ENCODE data around the gene PPFIBP1. TPM values are rescaled to one million over a fixed set of nuclear protein-coding genes. Genes with fewer than 3 reads are reported as not detected.
"Not testable (repeated sequence)": the region's sequence is repeated elsewhere in the genome, so short reads cannot be mapped to it uniquely, and the experiment has no call there.

PPFIBP1 gene
- total RNA-seq, 6 donors from 2014 or later = 67.5 to 129 (median 101) TPM

GRCh38 chr12:27577688-27578087 lies 53.7 kb downstream of the PPFIBP1 start:
- ATAC-seq (ENCODE audit: low FRiP score in 2 of 2) = no peak
- WGBS, 2 donors = 61 to 63% methylated on average over 4 of the region's 4 CpGs
- TF ChIP-seq POLR2A (IDR thresholded peaks at IDR 0.05) (no peak), EP300 (IDR thresholded peaks at IDR 0.05) (no peak), POLR2AphosphoS5 (IDR thresholded peaks at IDR 0.05) (no peak)
- TF ChIP-seq, protein P1, sequence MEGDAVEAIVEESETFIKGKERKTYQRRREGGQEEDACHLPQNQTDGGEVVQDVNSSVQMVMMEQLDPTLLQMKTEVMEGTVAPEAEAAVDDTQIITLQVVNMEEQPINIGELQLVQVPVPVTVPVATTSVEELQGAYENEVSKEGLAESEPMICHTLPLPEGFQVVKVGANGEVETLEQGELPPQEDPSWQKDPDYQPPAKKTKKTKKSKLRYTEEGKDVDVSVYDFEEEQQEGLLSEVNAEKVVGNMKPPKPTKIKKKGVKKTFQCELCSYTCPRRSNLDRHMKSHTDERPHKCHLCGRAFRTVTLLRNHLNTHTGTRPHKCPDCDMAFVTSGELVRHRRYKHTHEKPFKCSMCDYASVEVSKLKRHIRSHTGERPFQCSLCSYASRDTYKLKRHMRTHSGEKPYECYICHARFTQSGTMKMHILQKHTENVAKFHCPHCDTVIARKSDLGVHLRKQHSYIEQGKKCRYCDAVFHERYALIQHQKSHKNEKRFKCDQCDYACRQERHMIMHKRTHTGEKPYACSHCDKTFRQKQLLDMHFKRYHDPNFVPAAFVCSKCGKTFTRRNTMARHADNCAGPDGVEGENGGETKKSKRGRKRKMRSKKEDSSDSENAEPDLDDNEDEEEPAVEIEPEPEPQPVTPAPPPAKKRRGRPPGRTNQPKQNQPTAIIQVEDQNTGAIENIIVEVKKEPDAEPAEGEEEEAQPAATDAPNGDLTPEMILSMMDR (IDR thresholded peaks at IDR 0.05) = no peak
- no peak for DNase-seq
- Histone ChIP-seq H3K27me3 (no peaks in the 10 kb centered on the region), H3K27ac (peak overlapping the region in 2 of 4 donors; percentile 49 to 64), H3K36me3 (peaks cover 0 to 6% (median 0%) of the 10 kb centered on the region in 4 donors), H3K4me3 (no peak overlapping the region), H3K9me3 (no peaks in the 10 kb centered on the region), H3K4me1 (peaks cover 23 to 66% (median 25%) of the 10 kb centered on the region in 4 donors)

GRCh38 chr12:27578689-27579372 lies 54.8 kb downstream of the PPFIBP1 start:
- H3K27ac ChIP-seq = peak overlapping the region in 3 of 4 donors; percentile 56 to 64 (median 60)
- H3K36me3 ChIP-seq = peaks cover 0 to 6% (median 0%) of the 10 kb centered on the region in 4 donors
- H3K4me3 ChIP-seq = no peak overlapping the region
- peaks cover 21 to 66% (median 28%) of the 10 kb centered on the region in 4 donors for H3K4me1 ChIP-seq
- 70 to 72% methylated on average over 7 of the region's 7 CpGs for WGBS, 2 donors
- no peak for DNase-seq
- peak in 1 of 2 donors; percentile 64 for ATAC-seq (ENCODE audit: low FRiP score in 2 of 2)
- H3K9me3 ChIP-seq = no peaks in the 10 kb centered on the region
- TF ChIP-seq POLR2AphosphoS5 (IDR thresholded peaks at IDR 0.05) (peak; percentile 10 to 15), EP300 (IDR thresholded peaks at IDR 0.05) (peak in 1 of 4 donors; percentile 20), POLR2A (IDR thresholded peaks at IDR 0.05) (no peak)
- TF ChIP-seq, protein P1 (IDR thresholded peaks at IDR 0.05) = no peak
- H3K27me3 ChIP-seq = no peaks in the 10 kb centered on the region

DNA sequence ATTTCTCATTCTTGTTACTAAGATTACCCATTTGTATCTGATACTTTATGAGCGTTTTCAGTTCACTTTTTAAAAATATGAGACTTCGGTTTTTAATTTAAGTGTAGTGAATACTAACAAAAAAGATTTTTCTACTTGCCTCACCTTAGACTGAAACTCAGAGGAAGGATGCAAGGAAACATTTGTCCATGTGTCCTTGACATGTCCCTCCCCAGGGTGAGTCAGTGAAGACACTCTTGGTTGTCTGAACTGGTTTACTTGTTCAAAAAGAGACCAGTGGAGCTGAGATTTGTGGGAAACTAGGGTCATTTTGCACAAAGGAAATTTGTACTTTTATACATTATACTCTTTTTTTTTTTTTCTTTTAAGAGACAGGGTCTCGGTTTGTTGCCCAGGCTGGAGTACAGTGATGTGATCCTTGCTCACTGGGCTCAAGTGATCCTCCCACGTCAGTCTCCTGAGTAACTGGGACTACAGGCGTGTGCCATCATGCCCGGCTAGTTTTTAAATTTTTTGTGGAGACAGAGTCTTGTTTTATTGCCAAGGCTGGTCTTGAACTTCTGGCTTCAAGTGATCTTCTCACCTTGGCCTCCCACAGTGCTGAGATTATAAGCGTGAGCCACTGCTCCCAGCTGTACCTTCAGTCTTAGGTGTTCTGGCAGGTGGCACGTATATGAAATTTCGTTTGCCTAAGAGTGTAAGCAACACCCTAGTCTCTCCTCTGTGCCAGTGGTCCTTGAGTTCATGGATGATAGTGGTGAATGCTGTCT lies 56.7 kb downstream of the PPFIBP1 start:
- H3K27ac ChIP-seq = peak overlapping the region in 1 of 4 donors; percentile 42
- WGBS, 2 donors = 87 to 92% methylated on average over 9 of the region's 9 CpGs
- ATAC-seq (ENCODE audit: low FRiP score in 2 of 2) (no peak), DNase-seq (no peak)
- H3K36me3 ChIP-seq = peaks cover 0 to 6% (median 0%) of the 10 kb centered on the region in 4 donors
- H3K4me1 ChIP-seq = peaks cover 25 to 65% (median 28%) of the 10 kb centered on the region in 4 donors
- H3K27me3 ChIP-seq = no peaks in the 10 kb centered on the region
- H3K4me3 ChIP-seq = no peak overlapping the region
- TF ChIP-seq POLR2AphosphoS5 (IDR thresholded peaks at IDR 0.05) (no peak), POLR2A (IDR thresholded peaks at IDR 0.05) (no peak), EP300 (IDR thresholded peaks at IDR 0.05) (no peak)
- TF ChIP-seq, protein P1 (IDR thresholded peaks at IDR 0.05) = no peak
- no peaks in the 10 kb centered on the region for H3K9me3 ChIP-seq

GRCh38 chr12:27581331-27581671 lies 57.3 kb downstream of the PPFIBP1 start:
- H3K4me3 ChIP-seq; H3K9me3 ChIP-seq; ATAC-seq (ENCODE audit: low FRiP score in 2 of 2); H3K36me3 ChIP-seq; DNase-seq; H3K27me3 ChIP-seq: not testable (repeated sequence)
- H3K27ac ChIP-seq = peak overlapping the region in 1 of 4 donors; percentile 42
- H3K4me1 ChIP-seq = peaks cover 21 to 63% (median 28%) of the 10 kb centered on the region in 4 donors
- 92 to 100% methylated on average over 1 of the region's 1 CpG for WGBS, 2 donors

DNA sequence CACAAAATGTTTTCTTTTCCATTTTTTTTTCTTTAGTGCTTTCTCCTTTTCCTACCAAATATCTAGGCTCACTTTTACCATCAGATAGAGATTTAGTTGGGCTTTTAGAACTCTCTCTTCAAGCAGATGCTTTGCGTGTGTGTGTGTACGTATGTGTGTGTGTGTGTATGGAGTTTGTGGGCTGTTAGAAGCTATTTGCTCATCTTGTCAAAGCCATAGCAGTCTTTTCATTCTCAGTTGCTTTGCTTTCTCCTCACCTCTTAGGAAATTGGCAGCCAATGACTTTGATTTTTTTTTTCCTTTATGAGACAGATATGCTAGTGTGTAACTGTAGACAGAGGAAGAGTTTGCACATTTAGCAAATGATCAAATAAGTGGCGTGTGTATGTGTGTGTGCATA lies 57.8 kb downstream of the PPFIBP1 start:
- peak overlapping the region in 1 of 4 donors; percentile 87 for H3K27ac ChIP-seq
- H3K27me3 ChIP-seq; H3K9me3 ChIP-seq; ATAC-seq (ENCODE audit: low FRiP score in 2 of 2); DNase-seq; H3K4me3 ChIP-seq; H3K36me3 ChIP-seq: not testable (repeated sequence)
- peaks cover 18 to 61% (median 28%) of the 10 kb centered on the region in 4 donors for H3K4me1 ChIP-seq
- WGBS, 2 donors = 69 to 74% methylated on average over 3 of the region's 3 CpGs

- Histone ChIP-seq H3K4me1 (peaks cover 18 to 57% (median 28%) of the 10 kb centered on the region in 4 donors), H3K27ac (peak overlapping the region; percentile 50 to 87 (median 64))
- WGBS, 2 donors = 69 to 71% methylated on average over 4 to 5 of the region's 5 CpGs
- not testable (repeated sequence) for DNase-seq, H3K27me3 ChIP-seq, H3K36me3 ChIP-seq, H3K4me3 ChIP-seq, H3K9me3 ChIP-seq
- ATAC-seq (ENCODE audit: low FRiP score in 2 of 2) = peak in 1 of 2 donors; percentile 46
Measured at GRCh38 chr12:27582445-27582844, 58.4 kb downstream of the PPFIBP1 start.

All from upper lobe of left lung (tissue), 6 donors.